SK-N-SH (cell line): Measurements from ENCODE around the gene GLS. TPM values are rescaled to one million over a fixed set of nuclear protein-coding genes. Genes with fewer than 3 reads are reported as not detected.

Experiments
- CTCF ChIA-PET: fragments of 300-600, 350-600 bp; formaldehyde crosslinking; extraction: SDS; loops from one replicate; lab custom pipeline; 2021; lab: Yijun Ruan, JAX
- POLR2A ChIA-PET: fragments of 350-600 bp; sonication (Branson Sonifier 250); formaldehyde crosslinking; extraction: SDS; loops from one replicate; lab custom pipeline; 2020; ENCODE audit warnings: antibody characterized with exemption, inconsistent platforms; lab: Yijun Ruan, JAX
- DNase-seq: peaks from one replicate; pipeline ENCODE4 v3.0.0; 2012
- H2AFZ ChIP-seq: fragments of 200-600 bp; sonication (generic); 2 replicates; pipeline ENCODE4 v1.8.1; 2016; ENCODE audit warnings: antibody characterized with exemption, mild to moderate bottlenecking, low read depth
- H3F3A ChIP-seq: fragments of 200-600 bp; sonication (generic); replicated peaks from 2 replicates; pipeline ENCODE3; 2016; ENCODE audit warnings: antibody characterized with exemption, mild to moderate bottlenecking; ENCODE audit not compliant: insufficient read depth
- H3K27ac ChIP-seq, 2 experiments: fragments of 200-500 bp in 1 of 2; fragments of 200-600 bp in 1 of 2; sonication (Bioruptor generic) in 1 of 2; sonication (generic), shearing (Covaris generic) in 1 of 2; 2 replicates each; pipeline versions ENCODE4 v1.5.1 to v1.6.1; 2014 to 2016; ENCODE audit warnings: low read depth in 2 of 2, inconsistent platforms in 1 of 2, low read length in 1 of 2, mild to moderate bottlenecking in 1 of 2, mixed read lengths in 1 of 2
- H3K27me3 ChIP-seq: fragments of 200-600 bp; sonication (generic), shearing (Covaris generic); 2 replicates; pipeline ENCODE4 v1.6.1; 2016; ENCODE audit warnings: mixed run types; ENCODE audit not compliant: insufficient read depth
- H3K36me3 ChIP-seq, 2 experiments: fragments of 200-500 bp in 1 of 2; fragments of 200-600 bp in 1 of 2; sonication (Bioruptor generic) in 1 of 2; sonication (generic) in 1 of 2; replicated peaks in 1 of 2; 2 replicates each; pipeline versions ENCODE3 to v1.5.1; 2014 to 2016; ENCODE audit warnings: low read length in 1 of 2, mild to moderate bottlenecking in 1 of 2; ENCODE audit not compliant: insufficient read depth in 2 of 2, control insufficient read depth in 1 of 2
- H3K4me1 ChIP-seq, 2 experiments: fragments of 200-500 bp in 1 of 2; fragments of 200-600 bp in 1 of 2; sonication (Bioruptor generic) in 1 of 2; sonication (generic), shearing (Covaris generic) in 1 of 2; 2 replicates each; pipeline versions ENCODE4 v1.5.1 to v1.6.1; 2014 to 2016; ENCODE audit warnings: low read depth in 1 of 2, low read length in 1 of 2, mixed run types in 1 of 2; ENCODE audit not compliant: insufficient read depth in 2 of 2, control insufficient read depth in 1 of 2
- H3K4me2 ChIP-seq: fragments of 200-600 bp; sonication (generic), shearing (Covaris generic); 2 replicates; pipeline ENCODE4 v1.6.1; 2017; ENCODE audit warnings: mixed run types
- H3K4me3 ChIP-seq, 2 experiments: fragments of 200-500 bp in 1 of 2; fragments of 200-600 bp in 1 of 2; sonication (Bioruptor generic) in 1 of 2; sonication (generic), shearing (Covaris generic) in 1 of 2; 2 replicates each; pipeline versions ENCODE4 v1.5.1 to v1.8.1; 2014 to 2016; ENCODE audit warnings: low read depth in 2 of 2, inconsistent platforms in 1 of 2, low read length in 1 of 2, mild to moderate bottlenecking in 1 of 2, mixed read lengths in 1 of 2, moderate library complexity in 1 of 2
- H3K79me2 ChIP-seq: fragments of 200-600 bp; sonication (generic); 2 replicates; pipeline ENCODE4 v1.8.1; 2017; ENCODE audit warnings: mild to moderate bottlenecking; ENCODE audit not compliant: insufficient read depth
- H3K9ac ChIP-seq: fragments of 200-600 bp; sonication (generic); 2 replicates; pipeline ENCODE4 v1.6.1; 2017; ENCODE audit warnings: mixed run types
- H3K9me2 ChIP-seq: fragments of 200-600 bp; sonication (generic); 2 replicates; pipeline ENCODE4 v1.6.1; 2017; ENCODE audit warnings: mixed run types
- H3K9me3 ChIP-seq: fragments of 200-600 bp; sonication (generic); 2 replicates; pipeline ENCODE4 v1.6.1; 2017; ENCODE audit warnings: mixed run types, mild to moderate bottlenecking, moderate library complexity
- H4K20me1 ChIP-seq: fragments of 200-600 bp; sonication (generic); 2 replicates; pipeline ENCODE4 v1.6.1; 2017; ENCODE audit warnings: mild to moderate bottlenecking, mixed run types; ENCODE audit not compliant: insufficient read depth
- CHD2 ChIP-seq: fragments of 150-350 bp; IDR thresholded peaks from 2 replicates; pipeline ENCODE4 v1.6.1; 2018; ENCODE audit warnings: low read length; ENCODE audit not compliant: partially characterized antibody
- EP300 ChIP-seq, 2 experiments: IDR thresholded peaks; 2 replicates each; pipeline versions ENCODE4 v1.4.0 to v1.6.1; 2012; ENCODE audit warnings: borderline replicate concordance in 1 of 2, low read depth in 1 of 2, low read length in 1 of 2
- FOSL2 ChIP-seq: IDR thresholded peaks from 2 replicates; pipeline ENCODE4 v1.4.0; 2012; ENCODE audit warnings: low read depth, mild to moderate bottlenecking, moderate library complexity, borderline replicate concordance
- FOXJ3 ChIP-seq: sonication (generic); formaldehyde crosslinking; IDR thresholded peaks from 2 replicates; pipeline ENCODE4 v1.5.1; 2020; ENCODE audit warnings: mild to moderate bottlenecking, missing genetic modification reagents
- GATA2 ChIP-seq: sonication (generic); formaldehyde crosslinking; IDR thresholded peaks from 2 replicates; pipeline ENCODE4 v1.5.0; 2020; ENCODE audit warnings: mild to moderate bottlenecking, missing genetic modification reagents
- JUND ChIP-seq: IDR thresholded peaks from 2 replicates; pipeline ENCODE4 v1.4.0; 2012
- MAX ChIP-seq: IDR thresholded peaks from 2 replicates; pipeline ENCODE4 v1.4.0; 2012; ENCODE audit warnings: low read depth
- MEF2A ChIP-seq: IDR thresholded peaks from 2 replicates; pipeline ENCODE4 v1.4.0; 2012; ENCODE audit warnings: low read depth, borderline replicate concordance
- MXI1 ChIP-seq: IDR thresholded peaks from 2 replicates; pipeline ENCODE4 v1.6.1; 2012; ENCODE audit warnings: mild to moderate bottlenecking, low read depth, low read length, improper control_type of control experiment
- NRF1 ChIP-seq: IDR thresholded peaks from 2 replicates; pipeline ENCODE4 v1.6.1; 2012; ENCODE audit warnings: low read depth, mild to moderate bottlenecking, low read length
- POLR2AphosphoS5 ChIP-seq: IDR thresholded peaks from 2 replicates; pipeline ENCODE4 v1.6.1; 2012; ENCODE audit warnings: low read depth, low read length
- RAD21 ChIP-seq: IDR thresholded peaks from 2 replicates; pipeline ENCODE4 v1.6.1; 2012; ENCODE audit warnings: mild to moderate bottlenecking, low read length
- RCOR1 ChIP-seq: fragments of 150-350 bp; IDR thresholded peaks from 2 replicates; pipeline ENCODE4 v1.6.1; 2017; ENCODE audit warnings: antibody characterized with exemption, low read length
- RXRA ChIP-seq: IDR thresholded peaks from 2 replicates; pipeline ENCODE4 v1.4.0; 2012; ENCODE audit warnings: low read depth, mild to moderate bottlenecking, borderline replicate concordance
- SIN3A ChIP-seq: IDR thresholded peaks from 2 replicates; pipeline ENCODE4 v1.6.1; 2012; ENCODE audit warnings: low read depth, mild to moderate bottlenecking, low read length, moderate library complexity, borderline replicate concordance
- SMC3 ChIP-seq: IDR thresholded peaks from 2 replicates; pipeline ENCODE4 v1.6.1; 2012; ENCODE audit warnings: low read depth, low read length, improper control_type of control experiment
- TAF1 ChIP-seq: IDR thresholded peaks from 2 replicates; pipeline ENCODE4 v1.6.1; 2012; ENCODE audit warnings: low read depth, mild to moderate bottlenecking, low read length, moderate library complexity, borderline replicate concordance
- TCF12 ChIP-seq: IDR thresholded peaks from 2 replicates; pipeline ENCODE4 v1.4.0; 2012
- TEAD4 ChIP-seq: IDR thresholded peaks from 2 replicates; pipeline ENCODE4 v1.4.0; 2012; ENCODE audit warnings: mild to moderate bottlenecking, borderline replicate concordance; ENCODE audit not compliant: insufficient read depth
- USF2 ChIP-seq: fragments of 150-350 bp; IDR thresholded peaks from 2 replicates; pipeline ENCODE4 v1.6.1; 2017; ENCODE audit warnings: antibody characterized with exemption, low read length, low read depth, borderline replicate concordance
- whole genome bisulfite sequencing: methylation state at CpG from one replicate; pipeline ENCODE4 v1.1.6; 2017; ENCODE audit warnings: low lambda C conversion rate; 5-methylcytosine and 5-hydroxymethylcytosine counted together
- polyA plus RNA-seq, 3 experiments: library from polyadenylated mRNA; depleted of rRNA; stranded (reverse); fragments of >200 nt; gene quantifications; 2 replicates each; pipeline ENCODE4 v1.2.3, GENCODE V29; 2012
- TF ChIP-seq, protein P1 (sequence below): IDR thresholded peaks from 2 replicates; pipeline ENCODE4 v1.4.0; 2012; ENCODE audit warnings: low read depth, borderline replicate concordance

The GLS gene
- polyA plus RNA-seq, 1 of the 3 experiments (the other 2 are of a cell fraction) = 37.2 TPM

DNA sequence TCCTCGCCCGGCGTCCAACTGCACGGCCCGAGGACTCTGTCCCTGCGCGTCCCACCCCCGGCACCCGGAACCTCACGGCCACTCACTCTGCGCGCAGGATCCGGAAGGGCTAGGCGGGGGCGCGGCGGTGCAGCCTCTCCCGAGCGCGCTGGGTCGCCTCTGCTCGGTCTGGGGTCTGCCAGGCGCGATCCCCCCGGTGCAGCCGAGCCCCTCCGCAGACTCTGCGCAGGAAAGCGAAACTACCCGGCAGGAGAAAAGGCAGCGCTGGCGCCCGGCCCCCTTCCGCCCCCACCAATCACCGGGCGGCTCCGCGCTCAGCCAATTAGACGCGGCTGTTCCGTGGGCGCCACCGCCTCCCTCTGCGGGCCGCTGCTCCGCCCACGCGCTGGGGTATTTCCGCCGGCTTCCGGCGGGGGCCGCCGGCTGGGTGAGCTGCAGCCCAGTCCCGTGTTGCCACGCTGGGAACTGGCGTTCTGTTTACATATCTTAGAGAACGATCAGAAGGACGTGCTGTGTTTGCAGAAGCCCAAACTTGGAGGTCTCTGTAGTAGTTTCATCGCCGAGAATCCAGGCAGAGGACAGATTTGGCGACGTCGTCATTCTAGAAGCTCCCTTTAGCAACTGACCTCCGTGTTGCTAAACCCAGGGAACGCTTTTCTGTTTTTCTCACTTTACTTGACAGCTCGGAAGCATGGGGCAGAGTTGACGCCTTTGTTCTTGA lies 133.5 kb downstream of the GLS start, which contains the start of gene STAT1 (continued):
- TF ChIP-seq POLR2AphosphoS5 (peak; percentile 98), EP300 (IDR thresholded peaks at IDR 0.05; ENCODE audit: borderline replicate concordance in 1 of 2, low read depth in 1 of 2, low read length in 1 of 2) (peak; percentile 99 to 100), GATA2 (CRISPR knock-in tag) (peak; percentile 64), FOSL2 (no peak), NRF1 (peak; percentile 51), CHD2 (peak; percentile 83), SIN3A (peak; percentile 91; the same call in 1 of the 2 replicates), SMC3 (no peak)
- TF ChIP-seq, all 33 proteins: peak for 22

GRCh38 chr2:191014653-191015020 lies 134.0 kb downstream of the GLS start:
- peak overlapping the region; percentile 65 to 93 for H3K27ac ChIP-seq
- 48% methylated on average over 4 of the region's 4 CpGs for WGBS

More at GRCh38 chr2:191014653-191015020, 134.0 kb downstream of the GLS start:
- H3K79me2 ChIP-seq = peaks cover 38% of the 10 kb centered on the region
- H3K36me3 ChIP-seq = peaks cover under 1 to 12% of the 10 kb centered on the region in 2 experiments
- H3K4me3 ChIP-seq = peak overlapping the region; percentile 86 to 94
- no peaks in the 10 kb centered on the region for H3K9me2 ChIP-seq
- H3F3A ChIP-seq = peaks cover under 1% of the 10 kb centered on the region
- H4K20me1 ChIP-seq = no peaks in the 10 kb centered on the region
- peak overlapping the region; percentile 74 for H3K4me2 ChIP-seq
- H3K4me1 ChIP-seq = peaks cover 6 to 19% of the 10 kb centered on the region in 2 experiments; a peak in 3 of 4 replicates
- H3K9me3 ChIP-seq = no peaks in the 10 kb centered on the region
- POLR2A ChIA-PET = interaction anchor here (0.6 to 1.2 kb wide), 2 partner anchors 34 to 449 kb away, joined by 3 to 4 read pairs; no protein-coding TSS in a partner anchor
- H3K9ac ChIP-seq = peak overlapping the region; percentile 75; the same call in 1 of the 2 replicates
- TF ChIP-seq TEAD4 (no peak), JUND (no peak), MAX (no peak), POLR2AphosphoS5 (no peak), USF2 (no peak), RXRA (no peak), TAF1 (no peak), SMC3 (no peak), FOXJ3 (CRISPR knock-in tag) (no peak), MXI1 (no peak), TCF12 (no peak), RAD21 (no peak), RCOR1 (no peak), MEF2A (no peak)
- TF ChIP-seq, protein P1, sequence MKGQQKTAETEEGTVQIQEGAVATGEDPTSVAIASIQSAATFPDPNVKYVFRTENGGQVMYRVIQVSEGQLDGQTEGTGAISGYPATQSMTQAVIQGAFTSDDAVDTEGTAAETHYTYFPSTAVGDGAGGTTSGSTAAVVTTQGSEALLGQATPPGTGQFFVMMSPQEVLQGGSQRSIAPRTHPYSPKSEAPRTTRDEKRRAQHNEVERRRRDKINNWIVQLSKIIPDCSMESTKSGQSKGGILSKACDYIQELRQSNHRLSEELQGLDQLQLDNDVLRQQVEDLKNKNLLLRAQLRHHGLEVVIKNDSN = no peak
- peak overlapping the region; percentile 79; the same call in 1 of the 2 replicates for H2AFZ ChIP-seq
- no peaks in the 10 kb centered on the region for H3K27me3 ChIP-seq
- CTCF ChIA-PET = interaction anchor here (0.9 to 1.0 kb wide), 3 partner anchors 10 to 133 kb away, joined by 3 read pairs; no protein-coding TSS in a partner anchor
- DNase-seq = no peak

Other genes starting within 250 kb of the GLS start
- 9.7 and 13.4 TPM in 2 replicates for gene NAB1, start 231.7 kb upstream of the GLS start, polyA plus RNA-seq (2012; rRNA removed)
- 22.1 and 26.9 TPM in 2 replicates for gene STAT1, start 133.3 kb downstream of the GLS start, polyA plus RNA-seq (2012; rRNA removed)